ENCODE measurements around the gene RLN2.
A peak's percentile ranks its signal among the peaks of the same experiment; 100 is the strongest.
"Not testable (repeated sequence)": the region's sequence is repeated elsewhere in the genome, so short reads cannot be mapped to it uniquely, and the experiment has no call there.

The RLN2 gene, protein sequence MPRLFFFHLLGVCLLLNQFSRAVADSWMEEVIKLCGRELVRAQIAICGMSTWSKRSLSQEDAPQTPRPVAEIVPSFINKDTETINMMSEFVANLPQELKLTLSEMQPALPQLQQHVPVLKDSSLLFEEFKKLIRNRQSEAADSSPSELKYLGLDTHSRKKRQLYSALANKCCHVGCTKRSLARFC

DNA sequence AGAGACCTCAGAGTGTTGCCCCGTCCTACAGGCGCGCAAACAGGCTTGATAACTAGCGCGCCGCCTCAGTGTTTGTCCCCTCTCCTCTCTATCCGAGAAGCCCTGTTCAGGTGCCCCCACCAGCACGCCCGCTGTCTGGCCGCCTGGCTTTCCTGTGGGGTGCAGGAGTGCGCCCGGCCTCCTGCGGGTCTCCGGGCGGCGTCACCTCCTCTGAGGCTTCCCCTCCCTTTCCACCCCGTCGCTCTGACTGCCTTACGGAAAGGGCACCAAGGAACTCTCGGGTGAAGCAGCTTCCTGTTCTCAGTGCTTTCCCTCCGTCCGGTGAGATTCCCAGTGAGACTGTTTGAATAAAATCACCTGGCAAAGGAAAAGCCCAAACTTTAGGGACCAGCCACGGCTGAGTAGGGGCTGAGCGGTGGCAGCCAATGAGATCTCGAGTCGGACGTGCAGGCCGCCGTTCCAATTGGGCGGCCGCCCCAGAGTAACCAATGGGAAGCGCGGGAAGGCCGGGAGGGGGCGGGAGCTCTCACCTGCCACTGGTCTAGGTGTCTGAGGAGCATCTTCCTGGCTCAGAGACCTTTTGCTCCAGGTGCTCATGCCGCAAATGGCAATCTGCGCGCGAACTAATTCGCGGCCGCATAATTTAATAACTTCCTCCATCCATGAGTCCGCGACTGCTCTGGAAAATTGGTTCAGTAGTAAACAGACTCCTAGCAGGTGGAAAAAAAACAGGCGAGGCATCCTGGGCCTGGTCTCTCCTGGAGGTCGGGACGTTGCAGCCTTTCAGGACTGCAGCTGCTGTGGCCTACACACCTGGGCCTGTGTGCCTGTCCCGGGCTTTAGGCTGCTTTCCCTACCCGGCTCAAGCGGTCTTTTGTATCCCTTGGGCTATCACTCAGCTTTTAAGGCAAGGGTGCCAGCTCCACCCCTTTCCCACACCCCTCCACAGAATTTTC is at the start of gene RLN2:
Gene RLN2 (minus strand): TSS at position 877 of the 956 bp plus-strand sequence. CDS start 136 bp downstream, at position 741.
- not testable (repeated sequence) for DNase-seq

DNA sequence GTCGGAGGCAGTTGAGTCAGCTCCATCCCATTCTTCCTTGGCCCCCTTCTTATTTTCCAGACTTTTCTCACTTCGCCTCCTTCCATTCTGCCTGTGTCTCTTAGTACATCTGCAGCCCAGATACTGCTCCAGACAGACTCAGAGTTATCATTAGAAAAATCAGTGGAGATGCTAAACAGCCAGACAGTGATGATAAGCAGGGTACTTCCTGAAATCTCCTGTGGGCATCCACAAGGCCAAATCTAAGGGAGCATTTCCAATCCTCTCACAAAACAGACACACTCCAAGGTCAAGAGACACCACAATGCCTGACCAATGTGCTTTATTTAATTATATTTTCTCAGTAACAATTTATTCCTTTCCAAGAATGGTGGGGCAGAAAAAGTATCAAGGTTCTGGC is 49.7 kb upstream of the RLN2 start:
- no peak for DNase-seq

- no peak for DNase-seq
Observed at GRCh38 chr9:5352637-5353248, 48.2 kb upstream of the RLN2 start.

DNA sequence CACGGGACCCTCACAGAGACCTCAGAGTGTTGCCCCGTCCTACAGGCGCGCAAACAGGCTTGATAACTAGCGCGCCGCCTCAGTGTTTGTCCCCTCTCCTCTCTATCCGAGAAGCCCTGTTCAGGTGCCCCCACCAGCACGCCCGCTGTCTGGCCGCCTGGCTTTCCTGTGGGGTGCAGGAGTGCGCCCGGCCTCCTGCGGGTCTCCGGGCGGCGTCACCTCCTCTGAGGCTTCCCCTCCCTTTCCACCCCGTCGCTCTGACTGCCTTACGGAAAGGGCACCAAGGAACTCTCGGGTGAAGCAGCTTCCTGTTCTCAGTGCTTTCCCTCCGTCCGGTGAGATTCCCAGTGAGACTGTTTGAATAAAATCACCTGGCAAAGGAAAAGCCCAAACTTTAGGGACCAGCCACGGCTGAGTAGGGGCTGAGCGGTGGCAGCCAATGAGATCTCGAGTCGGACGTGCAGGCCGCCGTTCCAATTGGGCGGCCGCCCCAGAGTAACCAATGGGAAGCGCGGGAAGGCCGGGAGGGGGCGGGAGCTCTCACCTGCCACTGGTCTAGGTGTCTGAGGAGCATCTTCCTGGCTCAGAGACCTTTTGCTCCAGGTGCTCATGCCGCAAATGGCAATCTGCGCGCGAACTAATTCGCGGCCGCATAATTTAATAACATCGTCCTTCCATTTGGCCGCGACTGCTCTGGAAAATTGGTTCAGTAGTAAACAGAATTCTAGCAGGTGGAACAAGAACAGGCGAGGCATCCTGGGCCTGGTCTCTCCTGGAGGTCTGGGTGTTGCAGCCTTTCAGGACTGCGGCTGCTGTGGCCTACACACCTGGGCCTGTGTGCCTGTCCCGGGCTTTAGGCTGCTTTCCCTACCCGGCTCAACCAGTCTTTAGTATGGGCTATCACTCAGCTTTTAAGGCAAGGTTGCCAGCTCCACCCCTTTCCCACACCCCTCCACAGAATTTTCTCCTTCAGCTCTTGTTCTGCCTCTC is 34.8 kb upstream of the RLN2 start, which contains the start of gene RLN1:
Gene RLN1 (minus strand): TSS at position 885 of the 990 bp plus-strand sequence. CDS start 130 bp downstream, at position 755.
- DNase-seq, result not testable (repeated sequence)

DNA sequence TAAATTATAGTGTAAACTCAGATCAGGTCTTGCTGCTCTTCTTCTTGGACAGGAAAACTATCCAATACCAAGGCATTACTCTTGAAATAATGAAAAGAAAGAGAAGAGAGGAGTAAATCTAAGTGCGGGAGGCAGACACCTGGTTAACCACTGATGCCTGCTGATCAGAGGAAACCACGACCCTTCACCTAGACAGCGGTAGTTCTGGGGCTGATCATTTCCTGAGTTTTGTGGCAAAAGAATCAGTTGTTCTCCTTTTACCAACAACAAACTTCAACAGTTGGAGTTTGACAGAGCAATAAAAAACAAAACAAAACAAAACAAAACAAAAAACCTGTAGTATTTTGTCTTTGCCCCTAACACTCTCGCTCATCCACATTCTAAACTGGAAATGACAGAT is 32.2 kb upstream of the RLN2 start:
- DNase-seq, result no peak

DNA sequence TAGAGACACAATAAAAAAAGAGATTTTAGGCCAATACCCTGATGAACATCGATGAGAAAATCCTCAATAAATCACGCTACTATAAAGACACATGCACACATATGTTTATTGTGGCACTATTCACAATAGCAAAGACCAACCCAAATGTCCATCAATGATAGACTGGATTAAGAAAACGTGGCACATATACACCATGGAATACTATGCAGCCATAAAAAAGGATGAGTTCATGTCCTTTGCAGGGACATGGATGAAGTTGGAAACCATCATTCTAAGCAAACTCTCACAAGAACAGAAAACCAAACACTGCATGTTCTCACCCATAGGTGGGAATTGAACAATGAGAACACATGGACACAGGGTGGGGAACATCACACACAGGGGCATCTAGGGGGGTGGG is 26.8 kb upstream of the RLN2 start:
- DNase-seq, result not testable (repeated sequence)

GRCh38 chr9:5326893-5327548 is 22.5 kb upstream of the RLN2 start:
- no peak for DNase-seq

- no peak for DNase-seq
Observed at GRCh38 chr9:5326187-5326586, 21.7 kb upstream of the RLN2 start.

DNA sequence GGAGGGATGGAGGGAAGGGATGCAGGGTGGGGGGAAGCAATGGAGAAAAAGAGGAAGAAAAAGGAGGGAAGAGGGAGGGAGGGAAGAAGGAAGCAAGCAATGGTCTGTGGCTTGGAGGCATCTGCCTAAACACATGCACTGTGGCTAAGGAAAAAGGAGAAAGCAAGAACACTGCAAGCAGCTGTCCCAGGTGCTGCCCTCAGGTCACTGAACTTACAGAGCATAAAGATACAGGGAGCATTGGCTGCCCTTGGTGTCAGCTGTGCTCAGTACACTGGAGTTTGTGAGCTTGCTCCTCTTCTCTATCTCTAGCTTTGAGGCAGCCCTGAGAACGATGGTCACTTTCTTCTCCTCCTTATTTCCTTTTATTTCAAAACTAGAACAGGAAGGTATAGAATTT is 17.1 kb upstream of the RLN2 start:
- DNase-seq, result not testable (repeated sequence)

DNA sequence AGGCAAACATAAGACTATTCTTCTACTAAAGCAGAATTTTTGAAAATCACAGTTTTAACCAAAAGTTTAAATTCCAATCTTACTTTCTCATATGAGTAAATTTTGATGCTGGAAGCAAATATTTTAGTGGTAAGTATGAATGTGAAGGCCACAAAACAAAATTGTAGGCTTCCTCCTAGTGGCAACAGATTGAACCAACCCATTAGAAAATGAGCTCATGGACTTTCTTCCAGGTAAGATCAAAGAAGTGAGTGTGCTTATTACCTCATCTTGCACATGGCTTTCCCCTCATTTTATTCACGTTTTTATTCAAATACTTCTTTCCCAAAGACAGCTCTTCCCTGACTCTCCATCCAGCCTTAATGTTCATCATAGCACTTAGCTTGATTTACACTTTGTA is 16.5 kb upstream of the RLN2 start:
- no peak for DNase-seq

GRCh38 chr9:5316406-5316805 is 11.9 kb upstream of the RLN2 start:
- not testable (repeated sequence) for DNase-seq

DNA sequence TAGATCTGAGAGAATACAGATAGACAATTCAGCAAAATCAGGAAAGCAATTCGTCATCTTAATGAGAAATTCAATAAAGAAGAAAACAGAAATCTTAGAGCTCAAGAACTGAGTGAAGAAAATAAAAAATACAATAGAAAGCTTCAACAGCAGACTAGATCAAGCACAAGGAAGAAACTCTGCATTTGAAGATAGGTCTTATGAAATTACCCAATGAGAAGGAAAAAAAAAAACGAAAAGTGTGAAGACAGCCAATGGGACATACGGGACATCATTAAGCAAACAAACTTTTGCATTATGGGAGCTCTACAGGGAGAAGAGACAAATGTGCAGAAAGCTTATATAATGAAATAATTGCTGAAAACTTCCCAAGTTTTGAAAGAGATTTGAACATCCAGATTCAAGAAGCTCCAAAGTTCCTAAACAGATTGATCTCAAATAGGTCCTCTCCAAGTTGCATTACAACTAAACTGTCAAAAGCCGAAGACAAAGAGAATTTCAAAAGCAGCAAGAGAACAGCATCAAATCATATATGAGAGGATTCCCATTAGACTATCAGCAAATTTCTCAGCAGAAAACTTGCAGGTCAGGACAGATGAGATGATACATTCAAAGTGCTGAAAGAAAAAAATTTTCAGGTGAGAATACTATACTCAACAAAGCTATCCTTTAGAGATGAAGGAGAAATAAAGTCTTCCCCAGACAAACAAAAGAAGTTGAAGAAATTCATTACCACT is 10.8 kb upstream of the RLN2 start:
- no peak for DNase-seq

- DNase-seq, result peak; percentile 37
Observed at GRCh38 chr9:5310851-5311250, 6.3 kb upstream of the RLN2 start.

DNA sequence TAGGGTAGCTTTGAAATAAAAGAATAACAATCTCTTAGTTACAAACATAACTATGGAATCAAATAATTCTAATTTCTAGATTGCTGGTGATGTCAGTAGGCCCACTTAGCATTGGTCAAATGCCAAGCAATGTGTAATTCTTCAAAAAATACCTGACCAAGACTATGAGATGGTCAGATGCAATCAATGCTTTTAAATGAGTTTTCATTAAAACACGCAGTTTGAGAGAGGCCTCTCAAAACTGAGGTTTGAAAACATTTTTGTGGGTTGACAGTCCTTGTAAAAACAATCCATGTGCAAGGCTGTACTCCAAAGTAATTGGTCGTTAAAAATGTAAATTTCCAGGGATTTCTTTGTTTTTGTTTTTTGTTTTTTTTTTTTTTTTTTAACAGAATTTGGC is 1.2 kb upstream of the RLN2 start:
- DNase-seq, result no peak

GRCh38 chr9:5301544-5301943 is 3.0 kb downstream of the RLN2 start:
- DNase-seq, result no peak

DNA sequence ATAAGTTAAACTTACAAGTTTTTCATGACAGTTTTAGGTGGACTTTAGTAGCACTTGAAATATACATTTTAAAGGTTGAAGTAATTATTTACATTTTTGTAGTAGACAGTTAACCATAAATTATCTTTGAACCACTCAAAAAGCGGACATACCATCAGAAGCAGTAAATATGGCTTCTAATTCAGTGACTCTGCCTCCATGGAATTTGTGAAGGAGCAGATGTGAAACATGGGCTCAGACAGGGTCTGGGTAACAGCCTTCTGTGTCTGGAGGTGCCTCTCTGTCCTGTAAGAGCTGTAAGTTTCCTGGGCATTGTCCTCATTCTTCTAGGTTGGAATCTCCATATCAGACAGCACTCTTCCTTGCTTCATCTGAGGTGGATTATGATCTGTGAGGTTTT is 12.4 kb downstream of the RLN2 start:
- no peak for DNase-seq

GRCh38 chr9:5288591-5288990 is 15.9 kb downstream of the RLN2 start:
- peak; percentile 28 for DNase-seq

DNA sequence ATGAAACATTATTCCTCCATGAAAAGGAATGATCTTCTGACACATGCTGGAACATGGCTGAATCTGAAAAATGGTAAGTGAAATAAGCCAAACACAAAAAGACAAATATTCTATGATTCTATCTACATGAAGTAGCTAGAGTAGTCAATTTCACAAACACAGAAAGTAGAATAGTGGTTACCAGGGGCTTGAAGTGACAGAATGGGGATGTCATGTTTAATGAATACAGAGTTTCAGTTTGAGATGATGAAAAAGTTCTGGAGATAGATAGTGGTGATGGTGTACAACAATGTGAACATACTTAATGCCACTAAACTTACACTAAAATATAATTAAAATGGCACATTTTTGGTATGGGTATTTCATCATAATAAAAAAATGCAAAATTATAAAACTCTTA is 18.3 kb downstream of the RLN2 start:
- DNase-seq, result no peak

- DNase-seq, result no peak
Observed at GRCh38 chr9:5278486-5278885, 26.0 kb downstream of the RLN2 start.

- DNase-seq, result no peak
Observed at GRCh38 chr9:5274770-5275169, 29.7 kb downstream of the RLN2 start.

GRCh38 chr9:5269249-5269715 is 35.2 kb downstream of the RLN2 start:
- peak; percentile 94 for DNase-seq
